Hepatocyte (in vitro differentiated cells): ENCODE measurements around the gene CARD11. TPM values are rescaled to one million over a fixed set of nuclear protein-coding genes. Genes with fewer than 3 reads are reported as not detected.

Experiments
- DNase-seq: peaks from one replicate; pipeline ENCODE4 v3.0.0-alpha.2; 2016; ENCODE audit warnings: low spot score
- H2AFZ ChIP-seq: fragments of 200-600 bp; sonication (generic); 2 replicates; pipeline ENCODE4 v1.6.0; 2016; ENCODE audit warnings: antibody characterized with exemption, mild to moderate bottlenecking
- H3K27ac ChIP-seq: fragments of 200-600 bp; sonication (generic); 2 replicates; pipeline ENCODE4 v1.5.1; 2016; ENCODE audit warnings: mild to moderate bottlenecking
- H3K27me3 ChIP-seq: fragments of 200-600 bp; sonication (generic); 2 replicates; pipeline ENCODE4 v1.6.1; 2016
- H3K36me3 ChIP-seq: fragments of 200-600 bp; sonication (generic); replicated peaks from 2 replicates; pipeline ENCODE4 v1.5.1; 2016; ENCODE audit warnings: low read depth; ENCODE audit not compliant: insufficient read depth
- H3K4me1 ChIP-seq: fragments of 200-600 bp; sonication (generic); 2 replicates; pipeline ENCODE4 v1.5.1; 2016; ENCODE audit warnings: mild to moderate bottlenecking, moderate library complexity; ENCODE audit not compliant: insufficient read depth
- H3K4me2 ChIP-seq: fragments of 200-600 bp; sonication (generic); 2 replicates; pipeline ENCODE4 v1.6.0; 2016
- H3K4me3 ChIP-seq: fragments of 200-600 bp; sonication (generic); 2 replicates; pipeline ENCODE4 v1.5.1; 2016; ENCODE audit warnings: mild to moderate bottlenecking
- H3K79me2 ChIP-seq: fragments of 200-600 bp; sonication (generic); 2 replicates; pipeline ENCODE4 v1.6.0; 2017; ENCODE audit warnings: mild to moderate bottlenecking
- H3K9me2 ChIP-seq: fragments of 200-600 bp; sonication (generic); replicated peaks from 2 replicates; pipeline ENCODE4 v1.6.0; 2017; ENCODE audit warnings: mild to moderate bottlenecking; ENCODE audit not compliant: insufficient read depth
- H3K9me3 ChIP-seq: fragments of 200-600 bp; sonication (generic); 2 replicates; pipeline ENCODE4 v1.5.1; 2016; ENCODE audit warnings: low read depth, mild to moderate bottlenecking
- H4K20me1 ChIP-seq: fragments of 200-600 bp; sonication (generic); 2 replicates; pipeline ENCODE4 v1.6.0; 2016; ENCODE audit warnings: mild to moderate bottlenecking; ENCODE audit not compliant: insufficient read depth, poor library complexity, severe bottlenecking
- EZH2 ChIP-seq: fragments of 200-600 bp; sonication (generic); IDR thresholded peaks from 2 replicates; pipeline ENCODE4 v1.6.1; 2016; ENCODE audit warnings: antibody characterized with exemption, mild to moderate bottlenecking, borderline replicate concordance
- EZH2phosphoT487 ChIP-seq: fragments of 200-600 bp; sonication (generic); IDR thresholded peaks from one replicate; pipeline ENCODE4 v1.6.1; 2018; ENCODE audit warnings: antibody characterized with exemption, mild to moderate bottlenecking, low read depth, moderate library complexity; ENCODE audit not compliant: unreplicated experiment, severe bottlenecking
- WGBS: methylation state at CpG from one replicate; pipeline ENCODE4 v1.1.6; 2016; ENCODE audit warnings: low lambda C conversion rate; ENCODE audit errors: missing lambda C conversion rate; 5-methylcytosine and 5-hydroxymethylcytosine counted together
- polyA plus RNA-seq: library from polyadenylated mRNA; unstranded; fragments of >200 nt; fragmentation: Nextera tagmentation; extraction: Ambion mirVana; gene quantifications from 2 replicates; pipeline ENCODE4 v1.2.1, GENCODE V29; 2016
- total RNA-seq: library from RNA; depleted of rRNA; stranded (reverse); fragments of >200 nt; gene quantifications from 2 replicates; pipeline ENCODE4 v1.2.3, GENCODE V29; 2014
- TF ChIP-seq, protein P1 (sequence below): fragments of 200-600 bp; sonication (generic); IDR thresholded peaks from 2 replicates; pipeline ENCODE4 v1.5.1; 2016; ENCODE audit warnings: antibody characterized with exemption, mild to moderate bottlenecking; ENCODE audit not compliant: poor library complexity

Gene CARD11
- total and polyA plus RNA-seq, 2 experiments from 2014 or later: 9.6 to 10.9 TPM

- no peak overlapping the region for H3K4me3 ChIP-seq
- DNase-seq: no peak
- H3K27ac ChIP-seq: no peak overlapping the region
- no peaks in the 10 kb centered on the region for H3K9me2 ChIP-seq
- no peaks in the 10 kb centered on the region for H3K27me3 ChIP-seq
- H3K9me3 ChIP-seq: no peaks in the 10 kb centered on the region
- H3K4me2 ChIP-seq: no peak overlapping the region
- H3K36me3 ChIP-seq: no peaks in the 10 kb centered on the region
- no peak overlapping the region for H2AFZ ChIP-seq
- no peaks in the 10 kb centered on the region for H4K20me1 ChIP-seq
- H3K79me2 ChIP-seq: no peaks in the 10 kb centered on the region
- TF ChIP-seq, protein P1, sequence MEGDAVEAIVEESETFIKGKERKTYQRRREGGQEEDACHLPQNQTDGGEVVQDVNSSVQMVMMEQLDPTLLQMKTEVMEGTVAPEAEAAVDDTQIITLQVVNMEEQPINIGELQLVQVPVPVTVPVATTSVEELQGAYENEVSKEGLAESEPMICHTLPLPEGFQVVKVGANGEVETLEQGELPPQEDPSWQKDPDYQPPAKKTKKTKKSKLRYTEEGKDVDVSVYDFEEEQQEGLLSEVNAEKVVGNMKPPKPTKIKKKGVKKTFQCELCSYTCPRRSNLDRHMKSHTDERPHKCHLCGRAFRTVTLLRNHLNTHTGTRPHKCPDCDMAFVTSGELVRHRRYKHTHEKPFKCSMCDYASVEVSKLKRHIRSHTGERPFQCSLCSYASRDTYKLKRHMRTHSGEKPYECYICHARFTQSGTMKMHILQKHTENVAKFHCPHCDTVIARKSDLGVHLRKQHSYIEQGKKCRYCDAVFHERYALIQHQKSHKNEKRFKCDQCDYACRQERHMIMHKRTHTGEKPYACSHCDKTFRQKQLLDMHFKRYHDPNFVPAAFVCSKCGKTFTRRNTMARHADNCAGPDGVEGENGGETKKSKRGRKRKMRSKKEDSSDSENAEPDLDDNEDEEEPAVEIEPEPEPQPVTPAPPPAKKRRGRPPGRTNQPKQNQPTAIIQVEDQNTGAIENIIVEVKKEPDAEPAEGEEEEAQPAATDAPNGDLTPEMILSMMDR: no peak
- no peak for TF ChIP-seq EZH2
- TF ChIP-seq EZH2phosphoT487: no peak
- 91% methylated on average over 14 of the region's 14 CpGs for WGBS
- H3K4me1 ChIP-seq: no peaks in the 10 kb centered on the region
Measured at GRCh38 chr7:2985866-2986265, 57.8 kb downstream of the CARD11 start.

- H2AFZ ChIP-seq: no peak overlapping the region
- no peaks in the 10 kb centered on the region for H3K4me1 ChIP-seq
- TF ChIP-seq, protein P1: no peak
- TF ChIP-seq EZH2phosphoT487 (no peak), EZH2 (no peak)
- no peaks in the 10 kb centered on the region for H3K36me3 ChIP-seq
- no peaks in the 10 kb centered on the region for H4K20me1 ChIP-seq
- H3K4me3 ChIP-seq: no peak overlapping the region
- WGBS: 80% methylated on average over 5 of the region's 6 CpGs
- H3K27ac ChIP-seq: no peak overlapping the region
- H3K9me2 ChIP-seq: no peaks in the 10 kb centered on the region
- no peak for DNase-seq
- H3K79me2 ChIP-seq: no peaks in the 10 kb centered on the region
- no peaks in the 10 kb centered on the region for H3K9me3 ChIP-seq
- H3K27me3 ChIP-seq: no peaks in the 10 kb centered on the region
- H3K4me2 ChIP-seq: no peak overlapping the region
Measured at GRCh38 chr7:2984091-2984490, 59.6 kb downstream of the CARD11 start.

DNA sequence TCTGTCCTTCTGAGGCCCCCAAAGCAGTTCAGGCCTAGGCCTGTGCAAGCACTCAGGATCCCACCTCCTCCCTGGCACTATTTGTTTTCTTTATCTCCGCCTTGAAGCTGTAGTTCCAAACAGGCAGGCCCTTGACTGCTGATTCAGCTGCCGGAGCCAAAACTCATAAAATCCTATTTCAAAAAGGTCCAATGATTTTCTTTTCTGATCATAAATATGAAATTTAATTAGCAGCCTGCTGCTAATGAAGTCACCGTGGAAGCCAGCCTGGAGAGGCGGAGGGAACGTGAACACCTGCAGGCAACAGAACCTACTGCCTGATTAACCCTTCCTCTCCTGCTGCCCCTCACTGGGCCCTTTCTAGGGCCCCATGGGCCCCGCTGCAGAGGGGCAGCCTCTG is 60.1 kb downstream of the CARD11 start:
- H3K36me3 ChIP-seq: no peaks in the 10 kb centered on the region
- DNase-seq: no peak
- no peaks in the 10 kb centered on the region for H3K4me1 ChIP-seq
- no peak overlapping the region for H2AFZ ChIP-seq
- H3K79me2 ChIP-seq: no peaks in the 10 kb centered on the region
- no peaks in the 10 kb centered on the region for H4K20me1 ChIP-seq
- no peak overlapping the region for H3K4me3 ChIP-seq
- no peak overlapping the region for H3K4me2 ChIP-seq
- no peak overlapping the region for H3K27ac ChIP-seq
- H3K27me3 ChIP-seq: no peaks in the 10 kb centered on the region
- TF ChIP-seq EZH2phosphoT487 (no peak), EZH2 (no peak)
- TF ChIP-seq, protein P1: no peak
- 67% methylated on average over 6 of the region's 6 CpGs for WGBS
- H3K9me3 ChIP-seq: no peaks in the 10 kb centered on the region
- no peaks in the 10 kb centered on the region for H3K9me2 ChIP-seq

DNA sequence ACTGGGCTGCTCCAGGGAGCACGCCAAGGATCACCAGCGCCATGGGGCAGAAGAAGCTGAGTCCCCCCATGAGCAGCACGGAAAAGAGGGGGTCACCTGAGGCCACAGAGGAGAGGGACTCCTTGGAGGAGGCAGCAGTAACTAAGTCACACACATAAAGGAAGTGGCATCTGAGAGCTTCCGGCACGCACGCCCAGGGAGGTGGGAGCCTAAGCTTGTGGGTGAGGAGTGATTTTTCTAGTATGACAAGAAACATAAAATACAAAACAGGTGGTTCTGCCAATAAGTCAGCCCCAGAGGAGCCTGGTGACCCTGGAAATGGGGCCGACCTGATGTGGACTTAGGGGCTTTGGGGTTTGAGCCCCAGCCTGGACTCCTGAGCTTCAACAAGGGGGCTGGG is 60.8 kb downstream of the CARD11 start:
- no peak overlapping the region for H3K4me3 ChIP-seq
- no peaks in the 10 kb centered on the region for H3K79me2 ChIP-seq
- no peaks in the 10 kb centered on the region for H3K36me3 ChIP-seq
- H3K27me3 ChIP-seq: no peaks in the 10 kb centered on the region
- no peak for TF ChIP-seq EZH2
- TF ChIP-seq EZH2phosphoT487: no peak
- TF ChIP-seq, protein P1: no peak
- no peaks in the 10 kb centered on the region for H3K9me2 ChIP-seq
- no peak overlapping the region for H3K4me2 ChIP-seq
- no peaks in the 10 kb centered on the region for H3K9me3 ChIP-seq
- WGBS: over 99% methylated on average over 7 of the region's 7 CpGs
- DNase-seq: no peak
- no peaks in the 10 kb centered on the region for H4K20me1 ChIP-seq
- H2AFZ ChIP-seq: no peak overlapping the region
- H3K4me1 ChIP-seq: no peaks in the 10 kb centered on the region
- no peak overlapping the region for H3K27ac ChIP-seq
